ENCODE results near the gene MRPL46. TPM values are rescaled to one million over a fixed set of nuclear protein-coding genes. Genes with fewer than 3 reads are reported as not detected.

Gene MRPL46
- total and polyA plus RNA-seq, 9 of the 15 experiments (the other 6 are each of a cell fraction or from before 2014, with no cell fraction given), result 41.2 to 72.2 (median 49.8) TPM

DNA sequence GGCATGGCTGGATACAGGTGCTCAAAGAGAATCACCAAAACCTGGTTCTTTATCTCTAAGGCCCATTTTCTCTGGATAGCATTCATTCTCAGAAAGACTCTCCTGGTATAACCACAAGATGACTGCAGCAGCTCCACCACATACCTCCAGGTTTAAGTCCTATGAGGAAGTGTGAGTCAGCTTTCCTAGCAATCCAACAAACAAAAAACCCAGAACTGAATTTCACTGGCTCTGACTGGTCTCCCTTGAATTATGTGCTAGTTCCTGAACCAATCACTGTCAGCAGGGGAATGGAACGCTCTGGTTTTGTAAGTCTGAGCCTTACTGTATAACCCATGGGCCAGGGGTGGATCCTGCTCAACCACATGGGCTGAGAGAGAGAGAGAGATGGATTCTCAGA lies 27.2 kb downstream of the MRPL46 start:
- WGBS (ENCODE audit: insufficient coverage, low coverage, missing lambda C conversion rate), result 0% methylated on average over 1 of the region's 1 CpG
- CTCF ChIA-PET (ENCODE audit: low intra/inter-chr PET ratio), result no interaction called here
- H3K9me1 ChIP-seq (ENCODE audit: control insufficient read depth, insufficient read depth, low read length), result no peaks in the 10 kb centered on the region
- intact Hi-C loops (cut with micrococcal nuclease), result no loop called here
- no peak for ATAC-seq
- no peaks in the 10 kb centered on the region for H3K4me1 ChIP-seq (replicated peaks in 1 of 2; ENCODE audit: control insufficient read depth in 2 of 2, insufficient read depth in 2 of 2, low read length in 2 of 2)
- no TSS peak for BruUV-seq (replicated peaks)
- no peaks in the 10 kb centered on the region for H3K9me3 ChIP-seq (replicated peaks; ENCODE audit: control insufficient read depth, insufficient read depth, low read depth, low read length)
- no peak for DNase-seq (ENCODE audit: extremely low read depth in 1 of 4, low spot score in 3 of 4)
- H3K4me3 ChIP-seq, result no peak overlapping the region
- no peaks in the 10 kb centered on the region for H3K36me3 ChIP-seq (ENCODE audit: control insufficient read depth, insufficient read depth, low read length)
- POLR2A ChIA-PET, result no interaction called here
- in situ Hi-C loops (cut with MboI), result no loop called here
- no peak overlapping the region for H3K27ac ChIP-seq (ENCODE audit: extremely low read depth, low read depth, low read length)
- peaks cover 4 to 25% of the 10 kb centered on the region in 2 experiments; a peak in 4 of 5 replicates for H3K27me3 ChIP-seq (ENCODE audit: control insufficient read depth in 2 of 2, insufficient read depth in 2 of 2, low read length in 2 of 2)
- H4K20me1 ChIP-seq (replicated peaks; ENCODE audit: control insufficient read depth, insufficient read depth, low read length), result no peaks in the 10 kb centered on the region
- no peak overlapping the region for H3K9ac ChIP-seq (ENCODE audit: insufficient read depth in 1 of 2, low read depth in 2 of 2, low read length in 2 of 2)
- no peak for FAIRE-seq
- TF ChIP-seq U2AF1 (optimal IDR thresholded peaks at IDR 0.05; ENCODE audit: low read depth, low read length), result no peak
- TF ChIP-seq SETDB1 (IDR thresholded peaks at IDR 0.05; ENCODE audit: low read length), result no peak
- no peak for TF ChIP-seq ZNF561 (CRISPR knock-in tag; conservative IDR thresholded peaks at IDR 0.05)
- TF ChIP-seq PKNOX1 (IDR thresholded peaks at IDR 0.05), result peak; percentile 40
- no peak for TF ChIP-seq ZNF785 (CRISPR knock-in tag; IDR thresholded peaks at IDR 0.05)
- no peaks in the 10 kb centered on the region for H3K79me2 ChIP-seq (ENCODE audit: control insufficient read depth, insufficient read depth, low read length)
- H2AFZ ChIP-seq (ENCODE audit: low read depth, low read length), result no peak overlapping the region
- no peak overlapping the region for H3K4me2 ChIP-seq (ENCODE audit: insufficient read depth, low read length)

DNA sequence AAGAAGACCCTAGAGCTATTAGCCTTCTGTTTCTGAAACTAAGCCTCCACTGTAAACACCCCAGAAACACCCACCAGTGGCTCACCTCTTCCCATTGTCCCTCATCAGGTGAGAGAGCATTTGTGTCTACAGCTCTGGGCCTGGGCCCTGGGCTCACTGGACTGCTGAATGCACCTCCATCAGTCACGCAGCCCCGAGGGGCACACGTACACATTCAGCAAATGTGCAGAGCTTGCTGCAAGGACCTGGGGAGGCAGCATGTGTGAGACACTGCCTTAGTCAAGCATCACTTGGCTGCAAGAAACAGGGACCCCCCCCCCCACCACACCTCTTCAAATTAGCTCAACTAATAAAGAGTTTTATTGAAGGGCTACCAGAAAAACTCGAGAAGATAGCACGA lies 29.0 kb downstream of the MRPL46 start:
- H3K9me1 ChIP-seq (ENCODE audit: control insufficient read depth, insufficient read depth, low read length), result no peaks in the 10 kb centered on the region
- no peaks in the 10 kb centered on the region for H4K20me1 ChIP-seq (replicated peaks; ENCODE audit: control insufficient read depth, insufficient read depth, low read length)
- no peaks in the 10 kb centered on the region for H3K36me3 ChIP-seq (ENCODE audit: control insufficient read depth, insufficient read depth, low read length)
- no TSS peak for BruUV-seq (replicated peaks)
- FAIRE-seq (no peak), ATAC-seq (no peak), DNase-seq (ENCODE audit: extremely low read depth in 1 of 4, low spot score in 3 of 4) (no peak)
- intact Hi-C loops (cut with micrococcal nuclease), result no loop called here
- H3K4me2 ChIP-seq (ENCODE audit: insufficient read depth, low read length), result no peak overlapping the region
- no peak overlapping the region for H3K4me3 ChIP-seq
- ChIA-PET CTCF (ENCODE audit: low intra/inter-chr PET ratio) (no interaction called here), POLR2A (interaction anchor here (0.6 to 0.7 kb wide), 2 partner anchors 47 to 216 kb away, joined by 3 read pairs; no protein-coding TSS in a partner anchor)
- H3K4me1 ChIP-seq (replicated peaks in 1 of 2; ENCODE audit: control insufficient read depth in 2 of 2, insufficient read depth in 2 of 2, low read length in 2 of 2), result no peaks in the 10 kb centered on the region
- H3K27me3 ChIP-seq (ENCODE audit: control insufficient read depth in 2 of 2, insufficient read depth in 2 of 2, low read length in 2 of 2), result peaks cover 7 to 25% of the 10 kb centered on the region in 2 experiments
- no peaks in the 10 kb centered on the region for H3K9me3 ChIP-seq (replicated peaks; ENCODE audit: control insufficient read depth, insufficient read depth, low read depth, low read length)
- 3% methylated on average over 5 of the region's 5 CpGs for WGBS (ENCODE audit: insufficient coverage, low coverage, missing lambda C conversion rate)
- H3K9ac ChIP-seq (ENCODE audit: insufficient read depth in 1 of 2, low read depth in 2 of 2, low read length in 2 of 2), result no peak overlapping the region
- H3K27ac ChIP-seq (ENCODE audit: extremely low read depth, low read depth, low read length), result no peak overlapping the region
- in situ Hi-C loops (cut with MboI), result no loop called here
- no peak overlapping the region for H2AFZ ChIP-seq (ENCODE audit: low read depth, low read length)
- H3K79me2 ChIP-seq (ENCODE audit: control insufficient read depth, insufficient read depth, low read length), result no peaks in the 10 kb centered on the region
- TF ChIP-seq PKNOX1 (IDR thresholded peaks at IDR 0.05), result no peak
- no peak for TF ChIP-seq ZNF282 (CRISPR knock-in tag; IDR thresholded peaks at IDR 0.05)
- TF ChIP-seq SMARCE1 (IDR thresholded peaks at IDR 0.05), result no peak
- TF ChIP-seq, protein P1, sequence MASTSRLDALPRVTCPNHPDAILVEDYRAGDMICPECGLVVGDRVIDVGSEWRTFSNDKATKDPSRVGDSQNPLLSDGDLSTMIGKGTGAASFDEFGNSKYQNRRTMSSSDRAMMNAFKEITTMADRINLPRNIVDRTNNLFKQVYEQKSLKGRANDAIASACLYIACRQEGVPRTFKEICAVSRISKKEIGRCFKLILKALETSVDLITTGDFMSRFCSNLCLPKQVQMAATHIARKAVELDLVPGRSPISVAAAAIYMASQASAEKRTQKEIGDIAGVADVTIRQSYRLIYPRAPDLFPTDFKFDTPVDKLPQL (IDR thresholded peaks at IDR 0.05; ENCODE audit: extremely low read depth, insufficient read length), result no peak
- no peak for TF ChIP-seq ZBTB26 (CRISPR knock-in tag; IDR thresholded peaks at IDR 0.05)

Measured in K562 (cell line).